Endothelial cell of umbilical vein (primary cell): ENCODE data around the gene CAMK2D. TPM values are rescaled to one million over a fixed set of nuclear protein-coding genes. Genes with fewer than 3 reads are reported as not detected.
"Not testable (repeated sequence)": the region's sequence is repeated elsewhere in the genome, so short reads cannot be mapped to it uniquely, and the experiment has no call there.

Experiments used
- BruUV-seq: library from RNA; stranded (reverse); fragments of 400-500 nt; replicated peaks from 2 replicates; lab custom pipeline; 2021; lab: Mats Ljungman, UMichigan
- CTCF ChIA-PET: fragments of 300-600, 350-600 bp; sonication (Branson Sonifier 250); formaldehyde crosslinking; loops from one replicate; lab custom pipeline; 2021; ENCODE audit warnings: antibody characterized with exemption, inconsistent platforms; lab: Charles Lee
- POLR2A ChIA-PET: fragments of 300-600, 350-600 bp; sonication (Branson Sonifier 250); formaldehyde crosslinking; loops from one replicate; lab custom pipeline; 2021; ENCODE audit warnings: antibody characterized with exemption, inconsistent platforms; lab: Charles Lee
- DNase-seq: peaks from one replicate; pipeline ENCODE4 v3.0.0-alpha.2; 2011; ENCODE audit warnings: low read depth, low spot score
- FAIRE-seq: peaks from 2 replicates; lab custom pipeline; 2011; peaks lifted over from hg19 to GRCh38; lab: Jason Lieb, UNC
- H2AFZ ChIP-seq: 2 replicates; pipeline ENCODE4 v1.6.0; 2012; ENCODE audit warnings: low read depth, low read length, control low read depth, inconsistent platforms
- H3K27ac ChIP-seq: 2 replicates; pipeline ENCODE4 v1.5.1; 2011; ENCODE audit warnings: low read depth, mild to moderate bottlenecking, control low read depth, low read length, moderate library complexity; ENCODE audit not compliant: insufficient read depth
- H3K27me3 ChIP-seq, 2 experiments: 2 replicates each; pipeline versions ENCODE4 v1.6.0 to v1.6.1; 2011; ENCODE audit warnings: low read length in 2 of 2, mixed read lengths in 1 of 2; ENCODE audit not compliant: control insufficient read depth in 2 of 2, insufficient read depth in 2 of 2
- H3K36me3 ChIP-seq, 2 experiments: 2 replicates in 1 of 2; 3 replicates in 1 of 2; pipeline ENCODE4 v1.5.1; 2011; ENCODE audit warnings: low read length in 2 of 2, mild to moderate bottlenecking in 1 of 2, moderate library complexity in 1 of 2; ENCODE audit not compliant: control insufficient read depth in 2 of 2, insufficient read depth in 2 of 2; ENCODE audit errors: extremely low read depth in 1 of 2
- H3K4me1 ChIP-seq: 3 replicates; pipeline ENCODE4 v1.5.1; 2011; ENCODE audit warnings: mild to moderate bottlenecking, low read length; ENCODE audit not compliant: control insufficient read depth, insufficient read depth; ENCODE audit errors: extremely low read depth
- H3K4me2 ChIP-seq: 2 replicates; pipeline ENCODE4 v1.6.1; 2011; ENCODE audit warnings: low read length, control low read depth, mixed read lengths; ENCODE audit not compliant: insufficient read depth
- H3K4me3 ChIP-seq, 3 experiments: fragments of 200-600 bp in 1 of 3; sonication (generic), shearing (Covaris generic) in 1 of 3; replicated peaks in 1 of 3; 2 replicates each; pipeline ENCODE4 v1.5.1; 2011 to 2016; ENCODE audit warnings: control low read depth in 3 of 3, low read length in 3 of 3, mild to moderate bottlenecking in 2 of 3, inconsistent platforms in 1 of 3, low read depth in 1 of 3, moderate library complexity in 1 of 3; ENCODE audit not compliant: insufficient read depth in 1 of 3
- H3K79me2 ChIP-seq: 2 replicates; pipeline ENCODE4 v1.6.0; 2012; ENCODE audit warnings: low read length, inconsistent platforms; ENCODE audit not compliant: control insufficient read depth, insufficient read depth
- H3K9ac ChIP-seq: replicated peaks from 2 replicates; pipeline ENCODE3; 2011; ENCODE audit warnings: low read length, control low read depth; ENCODE audit not compliant: insufficient read depth; ENCODE audit errors: extremely low read depth
- H3K9me1 ChIP-seq: replicated peaks from 3 replicates; pipeline ENCODE4 v1.6.0; 2011; ENCODE audit warnings: mild to moderate bottlenecking, low read length; ENCODE audit not compliant: control insufficient read depth, insufficient read depth; ENCODE audit errors: extremely low read depth
- H3K9me3 ChIP-seq: replicated peaks from 2 replicates; pipeline ENCODE4 v1.5.1; 2012; ENCODE audit warnings: low read length, inconsistent platforms; ENCODE audit not compliant: control insufficient read depth, insufficient read depth
- H4K20me1 ChIP-seq: replicated peaks from 2 replicates; pipeline ENCODE3; 2011; ENCODE audit warnings: mild to moderate bottlenecking, low read length; ENCODE audit not compliant: control insufficient read depth, insufficient read depth; ENCODE audit errors: extremely low read depth
- EZH2 ChIP-seq: IDR thresholded peaks from 2 replicates; pipeline ENCODE4 v1.6.1; 2012; ENCODE audit warnings: borderline replicate concordance, low read depth, mild to moderate bottlenecking, moderate library complexity, low read length, inconsistent platforms; ENCODE audit not compliant: severe bottlenecking
- FOS ChIP-seq: IDR thresholded peaks from 2 replicates; pipeline ENCODE4 v1.6.1; 2011; ENCODE audit warnings: mild to moderate bottlenecking, low read length, moderate library complexity, borderline replicate concordance; ENCODE audit not compliant: insufficient read depth
- GATA2 ChIP-seq: IDR thresholded peaks from 2 replicates; pipeline ENCODE4 v1.7.0; 2011; ENCODE audit warnings: low read depth, mild to moderate bottlenecking, moderate library complexity, mixed read lengths, low read length; ENCODE audit not compliant: insufficient read length, insufficient read depth
- JUN ChIP-seq: IDR thresholded peaks from 2 replicates; pipeline ENCODE4 v1.6.1; 2011; ENCODE audit warnings: borderline replicate concordance, low read depth; ENCODE audit not compliant: insufficient read length, insufficient read depth
- MYC ChIP-seq: IDR thresholded peaks from one replicate; pipeline ENCODE4 v1.6.1; 2011; ENCODE audit warnings: mild to moderate bottlenecking, low read depth, low read length
- POLR2A ChIP-seq: IDR thresholded peaks from 2 replicates; pipeline ENCODE4 v1.6.1; 2012; ENCODE audit warnings: low read depth, mild to moderate bottlenecking, control low read depth, low read length
- POLR2AphosphoS5 ChIP-seq: IDR thresholded peaks from 2 replicates; pipeline ENCODE4 v1.6.1; 2012; ENCODE audit warnings: low read depth, mild to moderate bottlenecking, control low read depth, low read length, moderate library complexity; ENCODE audit not compliant: insufficient read depth
- dilution Hi-C: fragments of 300-500 bp; cut with MboI; formaldehyde crosslinking; loops from one replicate; pipeline ENCODE4 v1.15.0; 2019; ENCODE audit warnings: low sequenced_read_pairs; ENCODE audit not compliant: extremely low pct_ligation_motif_present
- intact Hi-C: fragments of 100-400 bp; cut with micrococcal nuclease; formaldehyde crosslinking; loops from one replicate; pipeline ENCODE4 v1.10.0; 2022
- polyA plus RNA-seq, 4 experiments: library from polyadenylated mRNA; depleted of rRNA in 3 of 4; stranded (reverse) in 3 of 4; unstranded in 1 of 4; fragments of >200 nt; gene quantifications; 2 replicates each; pipeline versions ENCODE4 v1.2.1 to v1.2.3, GENCODE V29; 2011 to 2012; ENCODE audit warnings: missing spikeins in 1 of 4
- total RNA-seq: library from RNA; stranded (reverse); gene quantifications from 2 replicates; pipeline ENCODE4 v1.2.3, GENCODE V29; 2021
- TF ChIP-seq, protein P1 (sequence below): IDR thresholded peaks from 2 replicates; pipeline ENCODE4 v1.6.1; 2011; ENCODE audit not compliant: insufficient read depth, insufficient read length
- TF ChIP-seq, protein P2 (sequence below), 2 donors: IDR thresholded peaks; 1 replicate in 1 of 2; 2 replicates in 1 of 2; pipeline ENCODE4 v1.5.1; 2011; ENCODE audit warnings: low read length in 2 of 2, mild to moderate bottlenecking in 2 of 2, moderate library complexity in 2 of 2, control low read depth in 1 of 2, inconsistent platforms in 1 of 2, low read depth in 1 of 2; ENCODE audit not compliant: insufficient read depth in 1 of 2; ENCODE audit errors: extremely low read depth in 1 of 2

The CAMK2D gene
- total and polyA plus RNA-seq, 2 donors (not counting 3 experiments of a cell fraction or from before 2014, with no cell fraction given): 10.4 to 30.7 TPM

DNA sequence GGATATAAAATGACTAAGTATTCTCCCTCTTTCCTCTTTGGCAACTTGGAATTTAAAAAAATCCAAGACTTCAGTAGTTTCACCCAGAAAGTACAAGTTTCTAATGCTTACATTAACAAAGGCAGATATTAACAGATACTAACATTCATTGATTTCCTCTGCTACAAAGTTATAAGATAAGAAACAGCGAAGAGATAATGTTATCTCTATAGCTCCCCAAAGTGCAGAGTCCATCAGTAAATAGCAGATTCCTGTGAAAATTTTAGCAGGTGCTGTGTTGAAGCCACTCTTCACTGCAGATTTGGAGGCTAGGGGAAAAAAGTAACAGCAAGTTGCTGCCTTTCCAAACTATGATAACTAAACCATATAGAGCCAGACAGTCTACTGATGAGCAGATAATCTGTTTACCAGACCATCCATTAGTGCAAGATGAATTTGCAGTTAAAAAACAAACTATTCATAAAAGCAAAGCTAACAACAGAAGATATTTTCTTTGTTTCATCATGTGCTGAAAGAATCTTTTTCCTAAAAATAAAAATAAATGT is 3.3 kb upstream of the CAMK2D start:
- no peak for TF ChIP-seq POLR2AphosphoS5
- no peak for TF ChIP-seq EZH2
- no peak for TF ChIP-seq JUN
- TF ChIP-seq, protein P1, sequence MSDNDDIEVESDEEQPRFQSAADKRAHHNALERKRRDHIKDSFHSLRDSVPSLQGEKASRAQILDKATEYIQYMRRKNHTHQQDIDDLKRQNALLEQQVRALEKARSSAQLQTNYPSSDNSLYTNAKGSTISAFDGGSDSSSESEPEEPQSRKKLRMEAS: no peak
- TF ChIP-seq FOS: no peak
- no peak for TF ChIP-seq MYC
- no peak for TF ChIP-seq GATA2
- TF ChIP-seq, protein P2, sequence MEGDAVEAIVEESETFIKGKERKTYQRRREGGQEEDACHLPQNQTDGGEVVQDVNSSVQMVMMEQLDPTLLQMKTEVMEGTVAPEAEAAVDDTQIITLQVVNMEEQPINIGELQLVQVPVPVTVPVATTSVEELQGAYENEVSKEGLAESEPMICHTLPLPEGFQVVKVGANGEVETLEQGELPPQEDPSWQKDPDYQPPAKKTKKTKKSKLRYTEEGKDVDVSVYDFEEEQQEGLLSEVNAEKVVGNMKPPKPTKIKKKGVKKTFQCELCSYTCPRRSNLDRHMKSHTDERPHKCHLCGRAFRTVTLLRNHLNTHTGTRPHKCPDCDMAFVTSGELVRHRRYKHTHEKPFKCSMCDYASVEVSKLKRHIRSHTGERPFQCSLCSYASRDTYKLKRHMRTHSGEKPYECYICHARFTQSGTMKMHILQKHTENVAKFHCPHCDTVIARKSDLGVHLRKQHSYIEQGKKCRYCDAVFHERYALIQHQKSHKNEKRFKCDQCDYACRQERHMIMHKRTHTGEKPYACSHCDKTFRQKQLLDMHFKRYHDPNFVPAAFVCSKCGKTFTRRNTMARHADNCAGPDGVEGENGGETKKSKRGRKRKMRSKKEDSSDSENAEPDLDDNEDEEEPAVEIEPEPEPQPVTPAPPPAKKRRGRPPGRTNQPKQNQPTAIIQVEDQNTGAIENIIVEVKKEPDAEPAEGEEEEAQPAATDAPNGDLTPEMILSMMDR (IDR thresholded peaks at IDR 0.05; ENCODE audit: extremely low read depth in 1 of 2, insufficient read depth in 1 of 2, low read depth in 1 of 2, low read length in 2 of 2): no peak
- no peak for TF ChIP-seq POLR2A
- dilution Hi-C loops: no loop called here

DNA sequence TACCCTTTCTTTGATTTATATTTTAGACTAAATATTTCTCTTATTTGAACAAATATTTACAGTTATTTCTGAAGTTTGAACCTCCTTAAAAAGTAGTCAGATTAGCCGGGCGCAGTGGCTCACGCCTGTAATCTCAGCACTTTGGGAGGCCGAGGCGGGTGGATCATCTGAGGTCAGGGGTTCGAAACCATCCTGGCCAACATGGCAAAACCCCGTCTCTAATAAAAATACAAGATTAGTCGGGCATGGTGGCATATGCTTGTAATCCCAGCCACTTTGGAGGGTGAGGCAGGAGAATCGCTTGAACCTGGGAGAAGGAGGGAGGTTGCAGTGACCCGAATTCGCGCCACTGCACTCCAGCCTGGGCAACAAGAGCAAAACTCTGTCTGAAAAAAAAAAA is 2.4 kb upstream of the CAMK2D start:
- H3K79me2 ChIP-seq: peaks cover 10% of the 10 kb centered on the region
- H2AFZ ChIP-seq, DNase-seq, H3K9me3 ChIP-seq, H4K20me1 ChIP-seq, H3K36me3 ChIP-seq, POLR2A ChIA-PET, FAIRE-seq, dilution Hi-C loops, H3K9me1 ChIP-seq, H3K4me2 ChIP-seq, H3K27me3 ChIP-seq, BruUV-seq, H3K9ac ChIP-seq, H3K4me3 ChIP-seq, CTCF ChIA-PET, H3K27ac ChIP-seq: not testable (repeated sequence)
- intact Hi-C loops: loop anchor here (2.0 to 5.0 kb wide), 6 partner anchors 118 to 618 kb away; no protein-coding TSS in a partner anchor
- peaks cover 13% of the 10 kb centered on the region for H3K4me1 ChIP-seq

More for the DNA sequence above, 3.3 kb upstream of the CAMK2D start:
- Histone ChIP-seq H3K4me2 (no peak overlapping the region), H3K9me1 (no peaks in the 10 kb centered on the region), H3K36me3 (no peaks in the 10 kb centered on the region), H3K4me3 (no peak overlapping the region), H3K9me3 (no peaks in the 10 kb centered on the region), H3K27ac (no peak overlapping the region), H2AFZ (no peak overlapping the region), H3K4me1 (peaks cover 5% of the 10 kb centered on the region), H4K20me1 (no peaks in the 10 kb centered on the region), H3K9ac (no peak overlapping the region), H3K79me2 (peaks cover 10% of the 10 kb centered on the region), H3K27me3 (no peaks in the 10 kb centered on the region)
- FAIRE-seq (no peak), DNase-seq (no peak)
- BruUV-seq: no TSS peak
- ChIA-PET POLR2A (no interaction called here), CTCF (no interaction called here)
- intact Hi-C loops: loop anchor here (5.0 kb wide), 5 partner anchors 118 to 618 kb away; no protein-coding TSS in a partner anchor
